GM12873 (cell line): ENCODE data around the gene RHOJ.

Experiments used
- TF ChIP-seq, protein P1 (sequence below): IDR thresholded peaks from 2 replicates; pipeline ENCODE4 v1.5.1; 2012; ENCODE audit warnings: low read depth, mild to moderate bottlenecking, moderate library complexity, low read length, control low read depth; ENCODE audit not compliant: insufficient read depth; ENCODE audit errors: missing control alignments

Gene RHOJ

DNA sequence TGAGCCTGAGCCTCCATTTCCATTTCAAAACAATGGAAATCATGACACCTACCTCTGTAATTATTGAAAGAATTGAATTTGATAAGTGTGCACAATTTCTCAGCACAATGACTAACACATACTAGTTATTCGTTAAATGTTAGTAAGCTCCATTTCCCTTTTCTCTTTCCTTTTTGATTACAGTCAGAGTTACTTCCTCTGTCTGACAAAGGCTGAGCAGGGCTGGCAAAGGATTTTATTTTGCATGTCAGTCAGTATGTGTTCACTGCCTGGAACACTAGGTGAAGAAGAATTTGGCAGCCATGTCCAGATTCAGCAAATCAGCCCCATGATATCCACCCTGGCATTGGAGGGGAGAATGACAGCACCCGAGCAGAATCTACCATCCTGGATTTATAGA is 12.2 kb upstream of the RHOJ start:
- TF ChIP-seq, protein P1, sequence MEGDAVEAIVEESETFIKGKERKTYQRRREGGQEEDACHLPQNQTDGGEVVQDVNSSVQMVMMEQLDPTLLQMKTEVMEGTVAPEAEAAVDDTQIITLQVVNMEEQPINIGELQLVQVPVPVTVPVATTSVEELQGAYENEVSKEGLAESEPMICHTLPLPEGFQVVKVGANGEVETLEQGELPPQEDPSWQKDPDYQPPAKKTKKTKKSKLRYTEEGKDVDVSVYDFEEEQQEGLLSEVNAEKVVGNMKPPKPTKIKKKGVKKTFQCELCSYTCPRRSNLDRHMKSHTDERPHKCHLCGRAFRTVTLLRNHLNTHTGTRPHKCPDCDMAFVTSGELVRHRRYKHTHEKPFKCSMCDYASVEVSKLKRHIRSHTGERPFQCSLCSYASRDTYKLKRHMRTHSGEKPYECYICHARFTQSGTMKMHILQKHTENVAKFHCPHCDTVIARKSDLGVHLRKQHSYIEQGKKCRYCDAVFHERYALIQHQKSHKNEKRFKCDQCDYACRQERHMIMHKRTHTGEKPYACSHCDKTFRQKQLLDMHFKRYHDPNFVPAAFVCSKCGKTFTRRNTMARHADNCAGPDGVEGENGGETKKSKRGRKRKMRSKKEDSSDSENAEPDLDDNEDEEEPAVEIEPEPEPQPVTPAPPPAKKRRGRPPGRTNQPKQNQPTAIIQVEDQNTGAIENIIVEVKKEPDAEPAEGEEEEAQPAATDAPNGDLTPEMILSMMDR: no peak

- TF ChIP-seq, protein P1: no peak
Observed at GRCh38 chr14:63193236-63193635, 11.0 kb upstream of the RHOJ start.

DNA sequence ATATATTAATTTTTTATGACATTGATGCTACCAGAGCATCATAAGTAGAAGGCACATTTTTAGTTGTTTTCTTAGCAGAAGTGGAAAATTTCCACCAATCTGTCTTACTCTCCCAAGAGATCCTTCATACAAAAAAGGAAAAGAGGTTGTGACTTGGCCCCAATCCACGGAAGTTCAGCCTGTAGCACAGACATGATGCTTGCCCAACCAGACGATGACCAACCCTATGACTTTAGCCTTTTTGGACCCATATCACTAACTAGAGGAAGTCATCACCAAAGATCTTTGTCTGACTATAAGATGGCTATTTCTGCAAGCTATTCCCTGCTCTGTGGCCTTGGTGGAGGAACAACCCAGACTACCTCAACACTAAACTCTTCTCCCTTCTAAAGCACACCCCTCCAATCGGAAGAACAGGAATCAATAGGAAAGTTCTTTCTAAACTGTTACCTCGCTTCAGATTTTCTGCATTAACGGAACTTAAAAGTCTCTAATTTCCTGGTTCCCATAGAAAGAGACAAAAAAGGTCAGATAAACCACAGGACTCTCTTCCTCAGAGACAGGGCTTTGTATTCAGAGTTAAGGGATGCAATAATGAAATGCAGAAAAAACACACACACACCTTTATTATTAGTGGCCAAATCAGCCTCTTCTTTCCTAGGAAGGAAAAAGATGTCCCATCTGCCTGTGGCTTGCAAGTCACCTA is 4.1 kb upstream of the RHOJ start:
- TF ChIP-seq, protein P1: no peak

DNA sequence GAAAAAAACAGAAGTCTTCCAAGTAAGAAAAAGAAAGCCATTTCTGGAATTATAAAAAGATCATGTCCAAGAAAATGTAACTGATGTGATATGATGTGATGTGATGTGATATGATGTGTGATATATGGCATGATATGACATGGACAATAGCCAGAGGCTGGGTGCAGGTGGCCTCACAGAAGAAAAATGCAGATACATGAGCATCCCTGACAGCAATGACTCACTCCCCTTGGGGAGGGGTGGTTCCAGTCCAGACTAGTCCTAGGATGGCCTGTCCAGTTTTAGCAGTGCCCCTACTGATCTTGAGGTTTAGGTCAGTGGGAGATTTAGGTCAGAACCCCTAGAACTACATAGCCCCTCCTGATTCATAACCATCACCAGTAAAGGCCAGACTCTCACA is 3.5 kb upstream of the RHOJ start:
- TF ChIP-seq, protein P1: no peak

DNA sequence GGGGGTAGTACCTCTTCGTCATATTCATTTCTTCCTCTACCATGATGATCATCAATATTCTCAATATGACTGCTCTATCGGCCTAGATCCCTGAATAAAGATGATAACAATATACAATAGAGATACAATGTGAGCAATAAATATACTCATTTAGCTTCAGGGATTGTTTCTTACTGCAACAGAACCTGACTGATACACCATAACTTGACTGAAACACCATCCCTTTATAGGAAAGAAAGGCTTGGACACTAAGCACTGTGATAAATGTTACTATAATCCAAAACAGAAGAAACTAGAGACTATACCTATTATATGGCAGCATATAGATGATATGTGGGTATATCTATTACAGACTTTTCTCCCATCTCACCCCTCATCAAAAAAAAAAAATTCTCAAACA is 1.2 kb upstream of the RHOJ start:
- TF ChIP-seq, protein P1: no peak

GRCh38 chr14:63203618-63204406 is 431 bp upstream of the RHOJ start:
- TF ChIP-seq, protein P1: no peak

GRCh38 chr14:63205044-63205575 is 867 bp downstream of the RHOJ start:
- TF ChIP-seq, protein P1: no peak
